Lower leg skin (tissue), 4 donors: ENCODE results near the gene CADM1. TPM values are rescaled to one million over a fixed set of nuclear protein-coding genes. Genes with fewer than 3 reads are reported as not detected.

Source experiments
- DNase-seq, 2 donors: peaks; one replicate each; pipeline ENCODE4 v3.0.0-alpha.2; 2019; ENCODE audit warnings: low spot score in 2 of 2
- H3K4me3 ChIP-seq: fragments of 200-600 bp; sonication (generic); 2 replicates; pipeline ENCODE4 v1.5.1; 2017; ENCODE audit warnings: mild to moderate bottlenecking, low read depth; ENCODE audit not compliant: poor library complexity, severe bottlenecking
- CTCF ChIP-seq, 3 donors: fragments of 450-650 bp; IDR thresholded peaks; one replicate each; pipeline ENCODE4 v1.5.1; 2016; ENCODE audit warnings: antibody characterized with exemption in 3 of 3, mild to moderate bottlenecking in 3 of 3, moderate library complexity in 2 of 3
- POLR2A ChIP-seq, 2 donors: fragments of 450-650 bp; IDR thresholded peaks; one replicate each; pipeline ENCODE4 v1.6.1; 2016 to 2017; ENCODE audit warnings: antibody characterized with exemption in 2 of 2, mild to moderate bottlenecking in 1 of 2, moderate library complexity in 1 of 2
- WGBS, 2 donors: methylation state at CpG; one replicate each; pipeline ENCODE4 v1.1.5; 2018; 5-methylcytosine and 5-hydroxymethylcytosine counted together
- intact Hi-C: fragments of 100-400 bp; cut with DNase I; formaldehyde crosslinking; loops from one replicate; pipeline ENCODE4 v1.15.0; 2023; ENCODE audit warnings: low total_unique reads
- total RNA-seq, 4 donors: library from RNA; depleted of rRNA; stranded (reverse); fragments of >200 nt; gene quantifications; one replicate each; pipeline ENCODE4 v1.1.0, GENCODE V29; 2016

CADM1 gene
- total RNA-seq, 4 donors from 2014 or later = 9.4 to 21.4 (median 11.8) TPM

DNA sequence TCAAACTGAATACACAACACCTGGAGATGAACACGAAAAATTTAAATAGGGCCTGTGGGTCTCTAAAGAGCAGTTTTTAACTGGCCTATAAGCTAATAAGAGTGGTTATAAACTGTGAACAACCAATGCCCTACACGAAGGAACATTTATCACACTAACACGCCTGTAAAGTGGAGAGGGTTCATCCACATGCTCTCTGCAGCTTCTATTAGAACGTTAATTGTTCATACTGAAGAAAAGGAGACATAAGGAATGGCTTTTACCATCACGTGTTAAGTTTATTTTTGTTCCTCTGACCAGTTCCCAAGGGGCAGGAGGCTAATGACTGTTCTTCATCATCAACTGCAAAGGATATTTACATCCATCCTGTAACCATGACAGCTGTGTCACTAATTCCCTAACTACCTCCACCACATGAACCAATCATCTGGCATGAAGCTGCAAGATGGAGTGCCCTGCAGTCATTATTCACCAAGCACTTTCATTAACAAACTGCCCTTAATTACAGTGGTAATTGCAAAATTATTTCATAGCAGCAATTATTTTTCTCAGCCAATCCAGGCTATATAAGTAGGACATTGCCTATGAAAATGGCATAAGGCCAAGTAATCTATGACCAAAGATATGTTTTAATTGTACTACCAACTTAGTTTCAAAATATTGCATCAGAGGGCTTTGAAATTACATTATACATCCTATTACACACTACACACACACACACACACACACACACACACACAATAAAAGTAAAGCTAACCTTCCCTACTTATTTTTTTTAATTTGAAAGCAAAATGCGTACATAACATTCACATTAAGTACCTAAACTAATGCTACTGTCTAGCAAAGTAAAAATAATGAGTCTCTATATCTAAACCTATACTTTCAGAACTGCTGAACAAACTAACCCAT lies 186.7 kb downstream of the CADM1 start:
- no peak for DNase-seq
- WGBS, 2 donors = 79 to 81% methylated on average over 6 of the region's 6 CpGs
- TF ChIP-seq CTCF (IDR thresholded peaks at IDR 0.05) (no peak), POLR2A (IDR thresholded peaks at IDR 0.05) (no peak)
- no peak overlapping the region for H3K4me3 ChIP-seq
- intact Hi-C loops = no loop called here

DNA sequence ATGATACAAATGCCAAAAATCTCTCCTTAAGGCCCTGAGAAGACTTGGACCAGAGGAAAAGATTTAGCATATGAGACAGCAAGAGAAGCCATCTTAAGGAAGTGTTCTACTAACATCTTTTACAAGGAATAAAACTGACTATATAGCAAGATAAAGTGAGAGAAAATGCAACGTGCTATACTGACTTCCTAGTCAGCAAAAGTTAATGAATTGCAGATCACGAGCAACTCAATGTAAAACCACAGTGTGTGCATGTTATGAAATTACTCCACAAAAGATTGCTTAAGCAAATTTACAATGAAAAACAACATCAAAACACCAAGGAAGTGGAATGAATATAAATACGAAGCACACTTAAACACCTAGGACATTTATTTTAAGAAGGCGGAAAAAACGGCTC lies 187.5 kb downstream of the CADM1 start:
- DNase-seq = no peak
- H3K4me3 ChIP-seq = no peak overlapping the region
- no peak for TF ChIP-seq CTCF (IDR thresholded peaks at IDR 0.05)
- no peak for TF ChIP-seq POLR2A (IDR thresholded peaks at IDR 0.05)
- WGBS, 2 donors = 74 to 76% methylated on average over 5 of the region's 5 CpGs
- intact Hi-C loops = no loop called here

- WGBS, 2 donors = 77 to 78% methylated on average over 3 of the region's 3 CpGs
- no peak overlapping the region for H3K4me3 ChIP-seq
- DNase-seq = no peak
- intact Hi-C loops = no loop called here
- TF ChIP-seq POLR2A (IDR thresholded peaks at IDR 0.05) = no peak
- no peak for TF ChIP-seq CTCF (IDR thresholded peaks at IDR 0.05)
These were observed 189.8 kb downstream of the CADM1 start for GRCh38 chr11:115314330-115314920.

- intact Hi-C loops = no loop called here
- WGBS, 2 donors = 88 to 97% methylated on average over 2 of the region's 2 CpGs
- DNase-seq = no peak
These were observed 190.9 kb downstream of the CADM1 start for GRCh38 chr11:115313224-115313838.

GRCh38 chr11:115311949-115312348 lies 192.3 kb downstream of the CADM1 start:
- no peak overlapping the region for H3K4me3 ChIP-seq
- no peak for DNase-seq
- TF ChIP-seq CTCF (IDR thresholded peaks at IDR 0.05) (no peak), POLR2A (IDR thresholded peaks at IDR 0.05) (no peak)
- intact Hi-C loops = no loop called here
- WGBS, 2 donors = 91 to 93% methylated on average over 3 of the region's 3 CpGs

More at GRCh38 chr11:115313224-115313838, 190.9 kb downstream of the CADM1 start:
- TF ChIP-seq CTCF (IDR thresholded peaks at IDR 0.05) (no peak), POLR2A (IDR thresholded peaks at IDR 0.05) (no peak)
- H3K4me3 ChIP-seq = no peak overlapping the region
